GM19328 (cell line): ENCODE results near the gene TSFM.

ENCODE experiments used
- ATAC-seq: cut with Tn5 transposase; IDR thresholded peaks from one replicate; pipeline ENCODE4 v1.9.1; 2021; ENCODE audit warnings: mild to moderate bottlenecking, moderate library complexity; ENCODE audit not compliant: unreplicated experiment

TSFM gene

DNA sequence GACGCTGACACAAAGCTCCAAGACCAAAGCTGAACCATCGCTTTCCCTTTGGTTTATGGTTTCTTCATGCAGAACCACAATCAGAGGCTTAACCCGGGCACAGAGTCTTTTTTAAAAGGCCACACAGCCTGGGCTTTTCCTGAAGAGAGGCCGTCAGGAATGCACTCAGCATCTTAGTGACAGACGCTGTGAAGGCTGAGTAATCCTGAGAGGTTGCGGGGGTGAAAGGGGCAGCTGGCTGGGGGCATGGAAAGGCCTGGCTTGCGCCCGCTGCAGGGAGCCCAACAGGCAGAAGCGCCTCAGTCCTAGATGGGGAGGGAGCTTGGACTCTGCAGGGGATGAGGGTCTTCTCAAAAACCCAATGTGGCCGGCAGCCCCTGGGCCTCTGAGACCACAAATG is 50.4 kb downstream of the TSFM start:
- no peak for ATAC-seq

- no peak for ATAC-seq
These were observed 51.1 kb downstream of the TSFM start for GRCh38 chr12:57833672-57834071.

- ATAC-seq, result no peak
These were observed 51.7 kb downstream of the TSFM start for GRCh38 chr12:57834086-57834876.

DNA sequence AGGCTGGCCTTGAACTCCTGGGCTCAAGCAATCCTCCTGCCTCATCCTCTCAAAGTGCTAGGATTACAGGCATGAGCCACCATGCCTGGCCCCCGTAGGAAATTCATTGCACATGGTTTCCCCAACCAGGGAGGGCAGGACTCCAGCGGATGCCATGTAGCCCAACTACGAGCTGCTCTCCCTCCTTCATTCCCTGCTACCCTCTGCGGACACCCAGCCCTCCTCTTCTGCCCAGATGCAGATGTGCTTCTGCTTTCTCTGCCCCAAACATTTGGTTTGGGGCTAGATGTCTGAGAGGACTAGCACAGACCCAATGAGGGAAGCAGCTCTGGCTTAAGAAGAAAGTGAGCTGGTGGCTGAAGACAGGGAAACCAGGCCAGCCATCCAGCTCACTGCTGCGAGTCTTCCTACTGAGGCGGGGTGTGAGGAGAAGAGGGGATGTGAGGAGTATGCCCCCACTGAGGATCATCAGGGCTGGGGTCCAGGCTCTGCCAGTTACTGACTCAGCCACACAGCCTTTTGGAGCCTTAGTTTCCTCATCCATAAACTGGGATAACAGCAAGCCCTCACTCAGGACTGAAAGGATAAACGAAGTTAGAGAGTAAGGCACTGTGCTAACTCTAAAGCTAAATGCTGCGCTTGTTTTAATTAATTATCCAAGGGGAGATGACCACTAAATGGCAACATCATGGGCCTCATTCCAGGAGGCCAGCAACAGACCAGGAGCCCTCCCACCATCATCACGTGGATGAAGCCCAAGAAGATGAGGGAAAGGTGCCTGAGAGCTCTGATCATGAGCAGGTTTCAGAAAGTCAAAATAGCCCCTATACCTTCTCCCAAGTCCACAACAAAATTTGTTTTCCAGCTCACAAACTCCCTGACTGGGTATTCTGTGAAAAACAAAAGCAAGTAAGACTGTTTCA is 53.0 kb downstream of the TSFM start:
- no peak for ATAC-seq

GRCh38 chr12:57836442-57837375 is 54.1 kb downstream of the TSFM start:
- peak; percentile 29 for ATAC-seq

GRCh38 chr12:57837864-57838562 is 55.4 kb downstream of the TSFM start:
- no peak for ATAC-seq

DNA sequence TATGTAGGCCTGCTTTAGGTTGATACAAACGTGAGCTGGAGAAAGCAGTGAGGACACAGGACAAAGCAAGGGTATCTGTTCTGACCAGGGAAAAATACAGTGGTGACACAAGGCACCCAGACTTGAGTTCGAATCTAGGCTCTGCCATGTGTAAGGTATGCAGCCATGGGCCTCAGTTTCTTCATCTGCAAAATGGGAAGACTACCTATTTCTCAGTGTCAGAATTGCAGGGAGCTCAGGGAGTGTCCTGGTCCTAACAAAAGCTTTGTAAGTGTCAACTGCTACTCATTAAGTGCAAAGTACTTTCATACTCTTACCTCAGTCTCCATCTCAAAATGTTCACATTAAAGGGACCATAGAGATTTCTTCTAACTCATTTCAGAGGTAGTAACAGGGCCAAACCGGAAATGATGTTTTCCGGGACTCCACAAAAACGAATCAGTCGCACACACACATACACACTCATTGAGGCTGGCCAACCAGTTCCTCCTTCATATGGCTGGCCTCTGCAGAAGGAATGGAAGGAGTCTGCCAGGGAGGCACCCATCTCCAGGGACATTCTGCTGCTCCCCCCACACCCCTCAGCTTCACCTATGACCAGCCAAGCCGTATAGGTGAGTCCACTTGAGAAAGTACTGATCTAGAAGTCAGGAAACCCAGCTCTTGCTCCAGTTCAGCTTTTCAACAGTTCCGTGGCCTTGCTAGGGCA is 56.2 kb downstream of the TSFM start:
- no peak for ATAC-seq

DNA sequence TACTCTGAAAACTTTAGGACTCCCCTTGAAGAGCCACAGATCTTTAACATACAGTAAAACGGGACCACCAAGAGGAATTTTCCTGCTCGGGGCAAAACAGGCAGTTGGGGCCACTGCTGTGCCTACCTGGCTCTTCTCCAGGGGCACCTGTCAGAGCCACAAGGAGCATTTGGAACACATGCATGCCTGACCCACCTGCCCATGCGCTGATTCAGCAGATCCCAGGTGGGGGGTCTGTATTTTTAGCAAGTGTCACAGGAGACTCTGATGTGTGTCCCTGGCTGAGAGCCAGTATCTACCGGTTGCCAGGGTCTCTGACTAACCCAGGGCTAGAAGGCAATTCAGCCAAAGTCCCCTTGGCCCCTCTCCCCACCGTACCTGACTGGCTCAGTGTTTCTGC is 57.4 kb downstream of the TSFM start:
- no peak for ATAC-seq

DNA sequence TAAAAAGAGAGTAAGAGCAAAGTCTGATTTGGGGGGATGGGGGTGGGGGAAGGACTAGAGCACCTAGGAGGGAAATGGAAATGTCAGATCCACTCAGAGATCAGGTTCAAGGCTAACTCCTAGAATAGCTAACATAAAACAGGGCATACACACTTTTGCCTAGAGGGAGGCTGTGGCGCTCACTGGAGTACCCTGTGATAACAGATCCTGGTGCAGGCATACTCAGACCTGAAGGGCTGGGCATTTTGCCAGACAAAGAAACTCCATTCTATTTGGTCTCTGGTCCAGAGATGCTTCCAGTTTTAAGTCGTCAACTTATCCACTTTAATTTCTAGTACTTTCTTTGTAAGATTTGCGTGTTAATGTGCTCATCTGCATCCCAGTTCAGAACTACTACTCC is 58.1 kb downstream of the TSFM start:
- ATAC-seq, result no peak

DNA sequence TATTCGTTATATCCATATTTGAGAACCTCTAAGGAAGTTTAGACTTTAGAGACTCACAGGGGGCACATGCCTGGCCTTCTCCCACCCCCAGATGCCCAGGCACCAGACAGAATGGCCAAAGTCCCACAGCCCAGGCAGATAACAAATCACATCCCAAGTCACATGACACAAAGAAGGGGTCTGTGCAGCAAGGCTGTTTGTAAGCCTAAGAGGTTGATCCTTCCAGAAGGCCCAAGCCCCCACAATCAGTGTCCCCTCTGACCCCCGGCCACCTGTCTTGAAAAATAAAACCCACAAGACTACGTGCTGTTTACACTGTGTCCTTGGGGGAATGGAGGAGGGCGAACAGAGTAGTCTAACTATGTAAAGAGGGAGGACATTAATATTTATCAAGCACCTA is 58.9 kb downstream of the TSFM start:
- no peak for ATAC-seq

DNA sequence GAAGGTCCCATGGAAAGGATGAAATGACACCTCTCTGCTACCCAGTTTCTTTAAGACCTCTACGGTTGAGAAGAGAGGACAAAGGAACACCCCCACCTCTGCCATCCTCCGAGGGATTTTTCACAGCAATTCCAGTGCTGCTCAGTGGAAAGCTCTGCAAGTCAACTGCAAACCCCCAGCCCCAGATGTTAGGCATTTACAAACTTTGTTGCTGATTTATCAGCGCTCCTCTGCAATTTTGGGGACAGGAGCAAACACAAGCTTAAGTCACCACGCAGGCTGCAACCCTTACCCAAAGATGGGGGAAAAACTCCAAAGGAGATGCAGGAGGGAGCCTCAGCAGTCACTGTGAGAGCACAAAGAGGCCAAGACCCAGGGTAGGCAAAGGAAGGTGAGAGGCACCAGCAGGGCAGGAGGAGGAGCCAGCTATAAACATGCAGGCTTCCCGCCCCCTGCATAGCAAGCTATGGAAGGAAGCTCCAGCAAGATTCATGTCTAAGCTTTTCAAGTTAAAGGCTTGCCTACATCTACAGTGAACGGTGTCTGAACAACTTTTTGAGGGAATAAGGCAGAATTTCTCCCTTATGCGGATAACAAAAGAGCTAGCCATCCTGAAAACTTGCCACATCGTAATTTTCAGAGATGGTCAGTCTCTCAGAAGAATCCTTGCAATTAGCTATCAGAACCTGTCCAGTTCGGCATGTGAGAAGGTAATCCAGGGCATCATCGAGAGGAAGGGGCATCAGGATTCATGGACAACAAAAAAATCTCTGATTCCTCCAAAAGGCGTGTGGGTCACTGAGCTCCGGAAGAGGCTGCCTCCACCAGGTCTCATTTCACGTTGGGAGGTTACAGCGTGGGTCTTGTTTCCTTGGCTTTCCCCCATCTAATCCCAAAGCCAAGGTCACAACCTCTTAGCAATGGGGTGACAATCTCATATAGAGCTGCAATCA is 60.0 kb downstream of the TSFM start:
- ATAC-seq, result no peak

GRCh38 chr12:57844709-57845477 is 62.3 kb downstream of the TSFM start:
- no peak for ATAC-seq

GRCh38 chr12:57845478-57846284 is 63.1 kb downstream of the TSFM start:
- ATAC-seq, result no peak

- ATAC-seq, result no peak
These were observed 63.6 kb downstream of the TSFM start for GRCh38 chr12:57846285-57846576.

GRCh38 chr12:57846577-57847319 is 64.2 kb downstream of the TSFM start, which contains the start of gene CTDSP2:
CTDSP2 (minus strand) TSS chr12:57846729; CDS start chr12:57846435, 294 bp downstream.
- no peak for ATAC-seq
